Breast epithelium (tissue), 3 donors: ENCODE results near the gene ZWILCH.

ENCODE experiments used
- CTCF ChIP-seq, 3 donors: fragments of 450-650 bp; IDR thresholded peaks; one replicate each; pipeline ENCODE4 v1.5.1; 2016 to 2017; ENCODE audit warnings: antibody characterized with exemption in 3 of 3, mild to moderate bottlenecking in 3 of 3, moderate library complexity in 3 of 3
- POLR2A ChIP-seq: fragments of 450-650 bp; IDR thresholded peaks from one replicate; pipeline ENCODE4 v1.6.1; 2016; ENCODE audit warnings: antibody characterized with exemption, mild to moderate bottlenecking, moderate library complexity
- POLR2AphosphoS5 ChIP-seq, 3 donors: sonication (generic); formaldehyde crosslinking; IDR thresholded peaks; one replicate each; pipeline ENCODE4 v1.6.1; 2017; ENCODE audit warnings: antibody characterized with exemption in 3 of 3

DNA sequence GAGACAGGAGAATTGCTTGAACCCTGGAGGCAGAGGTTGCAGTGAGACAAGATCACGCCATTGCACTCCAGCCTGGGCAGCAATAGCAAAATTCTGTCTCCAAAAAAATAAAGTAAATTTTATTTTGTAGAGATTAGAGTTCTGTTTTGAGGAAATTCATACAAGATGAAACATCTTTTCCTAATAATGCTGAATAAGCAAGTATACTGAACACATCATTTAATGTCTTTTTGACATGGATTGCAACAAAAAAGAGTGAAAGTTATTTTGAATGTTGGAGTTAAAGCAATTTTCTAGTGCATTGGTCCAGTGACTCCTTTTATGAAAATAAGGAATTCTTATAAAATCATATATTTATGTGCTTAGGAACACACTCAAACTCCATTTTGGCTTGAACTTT lies 40.1 kb downstream of the ZWILCH start:
- TF ChIP-seq CTCF (IDR thresholded peaks at IDR 0.05), result no peak
- TF ChIP-seq POLR2AphosphoS5 (IDR thresholded peaks at IDR 0.05), result no peak
- no peak for TF ChIP-seq POLR2A
